Adrenal gland (tissue), 5 donors: ENCODE data around the gene CAB39.

Source experiments
- CTCF ChIP-seq, 6 experiments: fragments of 450-650 bp in 4 of 6; fragments of 200-600 bp in 2 of 6; sonication (generic) in 1 of 6; IDR thresholded peaks; 1 replicate in 5 of 6; 2 replicates in 1 of 6; pipeline versions ENCODE4 v1.5.1 to v1.8.0; 2016 to 2021; ENCODE audit warnings: antibody characterized with exemption in 6 of 6, mild to moderate bottlenecking in 2 of 6, moderate library complexity in 1 of 6
- POLR2A ChIP-seq, 2 donors: fragments of 450-650 bp; IDR thresholded peaks; one replicate each; pipeline ENCODE4 v1.6.1; 2017; ENCODE audit warnings: antibody characterized with exemption in 2 of 2, mild to moderate bottlenecking in 2 of 2, moderate library complexity in 1 of 2
- donor health status: DM: no; HTN: no; CAD: no.

- TF ChIP-seq POLR2A (IDR thresholded peaks at IDR 0.05) = no peak
- no peak for TF ChIP-seq CTCF (IDR thresholded peaks at IDR 0.05)
These were observed 117.3 kb downstream of the CAB39 start for GRCh38 chr2:230829959-230830358.
